Left cardiac atrium (tissue), 4 donors: ENCODE results near the gene ZBTB20. TPM values are rescaled to one million over a fixed set of nuclear protein-coding genes. Genes with fewer than 3 reads are reported as not detected.
A peak's percentile ranks its signal among the peaks of the same experiment; 100 is the strongest.

Experiments
- ATAC-seq, 2 donors: fragments of 200-7000 bp; cut with Tn5 transposase; one replicate each; pipeline ENCODE4 v1.9.1; 2020; ENCODE audit warnings: mild to moderate bottlenecking in 2 of 2, moderate library complexity in 2 of 2
- DNase-seq: peaks from one replicate; pipeline ENCODE4 v3.0.0-alpha.2; 2020
- intact Hi-C, 2 donors: fragments of 100-400 bp; cut with DNase I; formaldehyde crosslinking; loops; one replicate each; pipeline versions ENCODE4 v1.14.1 to v1.15.1; 2022 to 2023
- total RNA-seq, 2 donors: library from RNA; stranded (reverse); fragmentation: NEBNext Ultra II Directional; extraction: Animal tissue kit (Norgen Biotek cat#: 25700); gene quantifications; one replicate each; pipeline ENCODE4 v1.2.1, GENCODE V29; 2021
- donor health status: DM: no; HTN: yes; CAD: no.
- donor health status: DM: no; HTN: yes; CAD: no; lungs with severe emphysema.
- donor health status: DM: yes; HTN: yes; CAD: no.
- donor health status: Dilated cardiomyopathy.

Gene ZBTB20
- total RNA-seq, 2 donors from 2014 or later = 59.5 to 68.8 TPM

GRCh38 chr3:115099134-115099985, 47.7 kb downstream of the ZBTB20 start:
- DNase-seq (no peak), ATAC-seq (peak in 1 of 2 donors; percentile 42)
- intact Hi-C loops = no loop called here

- DNase-seq (no peak), ATAC-seq (no peak)
- intact Hi-C loops = no loop called here
Measured at GRCh38 chr3:115098354-115099073, 48.6 kb downstream of the ZBTB20 start.

- no peak for DNase-seq
- ATAC-seq = no peak
- intact Hi-C loops = no loop called here
Measured at GRCh38 chr3:115095236-115095635, 51.9 kb downstream of the ZBTB20 start.

GRCh38 chr3:115092220-115092791, 54.8 kb downstream of the ZBTB20 start:
- peak; percentile 61 for DNase-seq
- peak; percentile 97 to 99 for ATAC-seq
- intact Hi-C loops = loop anchor here in 1 of 2 donors (5.0 kb wide), 3 partner anchors 75 to 710 kb away; no protein-coding TSS in a partner anchor

DNA sequence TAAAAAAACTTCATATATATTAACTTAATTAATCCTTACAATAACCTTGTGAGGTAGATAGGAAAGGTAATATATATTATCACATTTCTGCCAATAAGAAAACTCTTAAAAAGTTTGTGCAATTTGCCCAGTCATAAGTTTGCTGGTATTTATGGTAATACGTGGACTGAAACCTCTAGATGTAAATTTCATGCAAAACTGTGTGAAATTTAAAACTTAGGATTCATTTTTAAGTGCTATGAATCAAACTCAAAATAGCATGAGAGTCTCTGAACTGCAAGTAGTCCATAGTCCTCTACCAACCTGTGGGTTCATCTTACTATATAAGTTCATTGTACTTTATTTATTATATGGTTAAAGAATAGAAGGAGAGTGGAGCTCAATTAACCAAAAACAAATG, 56.4 kb downstream of the ZBTB20 start:
- intact Hi-C loops = loop anchor here in 1 of 2 donors (5.0 kb wide), 3 partner anchors 77 to 708 kb away; no protein-coding TSS in a partner anchor
- DNase-seq (no peak), ATAC-seq (no peak)

- no peak for DNase-seq
- no peak for ATAC-seq
- intact Hi-C loops = no loop called here
Measured at GRCh38 chr3:115089481-115089880, 57.6 kb downstream of the ZBTB20 start.

GRCh38 chr3:115087512-115087911, 59.6 kb downstream of the ZBTB20 start:
- DNase-seq (no peak), ATAC-seq (no peak)
- intact Hi-C loops = no loop called here

DNA sequence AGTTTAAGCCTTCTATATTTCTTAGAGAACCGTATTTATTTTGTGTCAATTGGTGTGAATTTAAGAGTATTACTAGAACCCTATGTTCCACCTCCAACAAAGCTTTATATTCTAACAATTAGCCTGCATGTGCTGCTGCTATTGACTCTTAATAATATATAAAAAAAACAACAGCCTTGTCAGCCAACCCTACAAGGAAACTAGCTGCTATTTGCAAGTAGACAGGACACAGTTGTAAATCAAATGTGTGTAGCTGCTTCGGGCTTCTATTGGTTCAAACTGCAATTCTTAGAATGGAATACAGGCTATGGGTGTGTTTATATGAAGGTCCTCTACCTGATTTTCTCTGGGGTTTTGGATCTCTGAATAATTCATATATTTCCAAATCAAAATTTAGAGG, 60.7 kb downstream of the ZBTB20 start:
- intact Hi-C loops = no loop called here
- ATAC-seq (no peak), DNase-seq (no peak)

DNA sequence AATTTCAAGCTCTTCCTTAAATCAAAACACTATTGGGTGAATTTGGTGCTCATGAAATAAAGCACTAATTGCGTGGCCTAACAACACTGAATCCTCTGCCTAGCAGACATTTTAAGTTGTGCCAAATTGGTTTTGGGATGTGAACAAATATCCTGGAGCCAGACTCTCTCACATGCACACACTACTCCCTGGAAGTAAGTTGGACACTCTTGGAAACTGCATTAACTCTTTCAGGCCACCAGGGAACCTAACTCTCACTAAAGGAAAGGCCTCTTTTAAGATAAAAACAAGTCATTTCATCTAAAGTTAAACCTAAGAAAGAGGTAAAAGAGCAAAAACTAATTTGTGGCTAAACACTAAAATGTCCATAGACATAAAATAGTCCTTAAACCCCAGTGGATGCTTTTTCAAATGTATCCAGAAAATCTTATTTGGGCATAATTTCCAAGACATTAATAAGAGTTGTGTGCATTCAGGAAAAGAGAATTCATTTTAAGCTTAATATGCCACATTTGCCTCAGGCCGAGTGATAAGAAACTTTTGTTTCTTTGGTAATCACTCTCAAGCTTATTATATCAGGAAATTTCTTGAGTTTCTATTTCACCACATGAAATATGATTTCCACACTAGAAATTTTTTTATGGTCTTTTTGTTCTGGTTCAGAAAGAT, 61.8 kb downstream of the ZBTB20 start:
- intact Hi-C loops = no loop called here
- ATAC-seq = peak; percentile 55 to 68

GRCh38 chr3:115084686-115085085, 62.4 kb downstream of the ZBTB20 start:
- no peak for DNase-seq
- no peak for ATAC-seq
- intact Hi-C loops = no loop called here

More for the DNA sequence above, 61.8 kb downstream of the ZBTB20 start:
- DNase-seq = no peak

- no peak for ATAC-seq
- DNase-seq = no peak
- intact Hi-C loops = no loop called here
Measured at GRCh38 chr3:115082260-115082659, 64.8 kb downstream of the ZBTB20 start.

GRCh38 chr3:115081444-115081843, 65.6 kb downstream of the ZBTB20 start:
- DNase-seq = no peak
- intact Hi-C loops = no loop called here
- no peak for ATAC-seq

DNA sequence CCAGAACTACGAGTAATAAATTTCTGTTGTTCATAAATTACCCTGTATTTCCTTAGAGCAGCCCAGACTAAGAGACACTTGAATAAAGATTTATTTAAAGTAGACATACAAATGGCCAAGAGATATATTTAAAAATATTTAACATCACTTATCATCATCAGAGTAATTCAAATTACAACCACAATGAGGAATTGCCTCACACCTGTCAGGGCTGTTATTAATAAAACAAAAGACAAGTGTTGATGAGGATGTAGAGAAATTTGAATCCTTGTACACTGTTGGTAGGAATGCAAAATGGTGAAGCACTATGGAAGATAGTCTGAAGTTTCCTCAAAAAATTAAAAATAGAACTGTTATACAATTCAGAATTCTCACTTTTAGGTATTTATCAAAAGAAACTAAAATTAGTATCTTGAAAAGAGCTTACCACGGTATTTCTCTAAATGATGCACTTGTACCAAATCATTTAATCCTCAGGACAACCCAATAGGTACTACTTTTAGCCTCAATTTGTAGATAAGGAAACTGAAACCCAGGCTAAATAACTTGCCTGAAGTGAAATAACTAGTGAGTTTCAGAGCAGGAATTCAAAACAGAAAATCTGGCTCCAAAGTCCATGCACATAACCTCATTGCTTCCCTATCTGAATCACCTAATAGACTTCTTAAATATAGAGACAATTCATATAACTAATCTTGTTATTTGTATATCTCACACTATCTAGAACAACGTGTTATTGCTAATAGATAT, 69.4 kb downstream of the ZBTB20 start:
- no peak for ATAC-seq
- DNase-seq = no peak
- intact Hi-C loops = no loop called here

DNA sequence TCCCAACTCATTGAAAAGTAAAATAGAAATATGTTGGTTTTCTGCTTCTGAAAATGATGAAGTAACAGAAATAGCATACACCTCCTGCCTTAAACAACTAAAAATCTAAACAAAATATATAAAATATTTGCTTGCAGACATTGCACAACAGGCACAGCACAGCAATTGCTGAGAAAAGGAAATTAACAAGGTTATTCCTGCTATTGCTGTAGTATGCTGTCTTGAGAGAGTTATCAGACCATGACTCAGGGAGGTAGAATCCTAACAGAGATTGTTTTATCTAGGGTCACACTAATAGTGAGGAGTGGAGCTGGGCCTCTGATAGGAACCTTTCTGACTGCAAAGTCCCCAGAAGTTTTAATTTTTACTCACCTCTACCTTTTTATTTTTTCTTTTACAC, 72.6 kb downstream of the ZBTB20 start:
- ATAC-seq (peak in 1 of 2 donors; percentile 79), DNase-seq (no peak)
- intact Hi-C loops = no loop called here

DNA sequence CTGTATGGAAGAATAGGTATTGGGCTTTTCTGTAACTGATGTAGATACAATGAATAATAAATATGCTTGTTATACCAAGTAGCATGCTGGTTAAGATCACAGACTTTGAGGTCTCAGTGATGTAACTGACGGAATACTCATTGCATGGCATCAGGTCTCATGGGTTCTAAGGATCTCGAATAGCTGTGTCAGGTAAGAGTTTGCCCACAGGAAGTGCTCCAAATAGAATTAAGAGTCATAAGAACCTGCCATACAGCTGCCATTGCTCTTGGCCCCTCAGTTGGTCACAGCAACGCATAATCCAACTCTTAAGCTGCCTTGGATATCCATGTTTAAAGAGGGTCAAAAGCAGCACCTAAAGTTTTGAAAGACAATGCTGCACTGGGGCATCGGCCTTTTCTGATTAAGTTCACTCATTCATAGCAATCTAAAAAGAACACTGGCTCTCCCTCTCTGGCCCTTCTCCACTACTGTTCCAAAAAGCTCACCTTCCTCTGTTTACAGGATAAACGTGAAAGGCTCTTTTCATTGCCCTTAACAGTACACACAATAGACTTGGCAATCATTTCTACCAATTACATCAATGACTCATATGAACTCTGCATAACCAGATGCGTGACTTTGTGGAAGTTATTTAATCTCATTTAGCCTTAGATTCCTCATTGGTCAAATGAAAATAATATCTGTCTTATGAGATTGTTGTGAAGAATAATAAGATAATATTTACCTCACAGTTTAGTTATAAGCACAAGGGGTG, 74.6 kb downstream of the ZBTB20 start:
- intact Hi-C loops = no loop called here
- ATAC-seq (peak; percentile 34 to 66), DNase-seq (no peak)

GRCh38 chr3:115071601-115072000, 75.5 kb downstream of the ZBTB20 start:
- peak; percentile 34 to 65 for ATAC-seq
- peak; percentile 22 for DNase-seq
- intact Hi-C loops = no loop called here

DNA sequence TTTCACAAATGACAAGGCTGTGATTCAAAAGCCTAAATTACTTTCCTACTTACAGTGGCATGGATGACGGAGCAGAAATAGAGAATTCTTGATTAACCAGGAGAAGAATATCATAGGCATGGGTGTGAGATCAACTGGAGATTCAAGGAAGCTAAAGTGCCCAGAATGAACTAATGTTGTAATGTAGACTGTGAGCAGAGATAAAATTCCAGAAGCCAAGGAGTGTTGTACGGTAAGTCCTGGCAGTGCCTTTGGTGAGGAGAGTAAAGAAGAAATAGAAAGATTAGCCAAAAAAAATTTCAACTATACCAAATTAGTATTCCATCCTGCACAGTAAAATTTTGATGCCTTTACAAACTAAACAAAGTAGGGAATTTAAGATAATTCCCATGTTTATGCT, 75.9 kb downstream of the ZBTB20 start:
- DNase-seq = no peak
- peak in 1 of 2 donors; percentile 26 for ATAC-seq
- intact Hi-C loops = no loop called here

DNA sequence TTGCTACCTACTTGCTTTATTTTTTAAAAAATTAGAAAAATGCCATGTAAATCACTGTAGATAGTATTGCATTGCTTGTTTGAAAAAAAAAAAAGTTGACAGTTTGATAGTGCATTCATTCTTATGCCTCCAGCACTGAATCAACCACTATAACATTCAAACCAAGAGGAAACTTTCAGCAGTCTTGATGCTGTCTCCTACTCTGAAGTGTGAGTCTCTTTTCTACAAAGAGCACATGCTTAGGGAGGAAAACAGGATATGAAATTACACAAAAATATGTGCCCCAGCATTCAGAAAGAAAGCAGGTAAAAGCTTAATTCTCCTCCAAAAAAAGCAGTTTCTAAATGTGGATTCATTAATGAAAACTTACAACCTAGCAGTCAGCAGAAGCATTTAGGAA, 78.3 kb downstream of the ZBTB20 start:
- ATAC-seq = no peak
- no peak for DNase-seq
- intact Hi-C loops = no loop called here
